ENCODE results near the gene STK32C.
"Not testable (repeated sequence)": the region's sequence is repeated elsewhere in the genome, so short reads cannot be mapped to it uniquely, and the experiment has no call there.

STK32C gene

DNA sequence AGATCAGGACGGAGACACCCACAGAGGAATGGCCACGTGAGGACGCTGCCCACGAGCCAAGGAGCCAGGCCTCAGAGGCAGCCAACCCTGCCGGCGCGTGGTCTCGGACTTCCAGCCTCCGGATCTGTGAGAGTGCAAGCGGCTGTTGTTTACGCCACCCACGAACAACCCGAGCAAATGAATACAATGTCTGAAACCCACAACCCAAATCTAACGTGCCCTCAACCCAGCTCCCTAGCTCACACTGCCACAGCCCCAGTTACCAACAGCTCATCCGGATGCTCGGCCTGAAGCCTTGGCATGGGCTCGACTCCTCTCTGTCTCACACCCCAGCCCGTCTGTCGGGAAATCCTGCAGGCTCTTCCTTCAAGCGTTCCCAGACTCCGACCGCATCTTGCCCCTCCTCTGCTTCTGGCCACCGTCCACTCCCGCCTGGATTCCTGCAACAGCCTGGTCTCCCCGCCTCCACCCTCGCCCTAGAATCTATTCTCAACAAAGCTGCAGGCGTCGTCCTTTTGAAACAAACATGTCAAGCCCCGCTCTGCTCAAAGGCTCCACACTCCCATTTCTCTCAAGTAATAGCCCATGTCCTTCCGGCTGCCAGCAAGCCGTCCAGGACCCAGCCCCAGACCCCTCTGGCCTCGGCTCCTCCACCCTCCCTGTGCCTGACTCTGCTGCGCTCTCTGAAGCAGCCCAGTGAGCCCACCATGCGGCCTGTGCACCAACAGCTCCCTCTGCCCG lies 35.3 kb downstream of the STK32C start:
- peaks cover 4% of the 10 kb centered on the region for H3K36me3 Mint-ChIP-seq (ENCODE audit: low read depth)
- TF ChIP-seq, protein P1, sequence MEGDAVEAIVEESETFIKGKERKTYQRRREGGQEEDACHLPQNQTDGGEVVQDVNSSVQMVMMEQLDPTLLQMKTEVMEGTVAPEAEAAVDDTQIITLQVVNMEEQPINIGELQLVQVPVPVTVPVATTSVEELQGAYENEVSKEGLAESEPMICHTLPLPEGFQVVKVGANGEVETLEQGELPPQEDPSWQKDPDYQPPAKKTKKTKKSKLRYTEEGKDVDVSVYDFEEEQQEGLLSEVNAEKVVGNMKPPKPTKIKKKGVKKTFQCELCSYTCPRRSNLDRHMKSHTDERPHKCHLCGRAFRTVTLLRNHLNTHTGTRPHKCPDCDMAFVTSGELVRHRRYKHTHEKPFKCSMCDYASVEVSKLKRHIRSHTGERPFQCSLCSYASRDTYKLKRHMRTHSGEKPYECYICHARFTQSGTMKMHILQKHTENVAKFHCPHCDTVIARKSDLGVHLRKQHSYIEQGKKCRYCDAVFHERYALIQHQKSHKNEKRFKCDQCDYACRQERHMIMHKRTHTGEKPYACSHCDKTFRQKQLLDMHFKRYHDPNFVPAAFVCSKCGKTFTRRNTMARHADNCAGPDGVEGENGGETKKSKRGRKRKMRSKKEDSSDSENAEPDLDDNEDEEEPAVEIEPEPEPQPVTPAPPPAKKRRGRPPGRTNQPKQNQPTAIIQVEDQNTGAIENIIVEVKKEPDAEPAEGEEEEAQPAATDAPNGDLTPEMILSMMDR (IDR thresholded peaks at IDR 0.05) = no peak
- H3K4me3 Mint-ChIP-seq = peak overlapping the region; percentile 13
- DNase-seq = no peak
- peaks cover 46% of the 10 kb centered on the region for H3K4me1 Mint-ChIP-seq
- peaks cover 4% of the 10 kb centered on the region for H3K9me3 Mint-ChIP-seq
- H3K27ac Mint-ChIP-seq = peak overlapping the region; percentile 73
- H3K27me3 Mint-ChIP-seq (ENCODE audit: low read depth, poor library complexity) = peaks cover 4% of the 10 kb centered on the region

DNA sequence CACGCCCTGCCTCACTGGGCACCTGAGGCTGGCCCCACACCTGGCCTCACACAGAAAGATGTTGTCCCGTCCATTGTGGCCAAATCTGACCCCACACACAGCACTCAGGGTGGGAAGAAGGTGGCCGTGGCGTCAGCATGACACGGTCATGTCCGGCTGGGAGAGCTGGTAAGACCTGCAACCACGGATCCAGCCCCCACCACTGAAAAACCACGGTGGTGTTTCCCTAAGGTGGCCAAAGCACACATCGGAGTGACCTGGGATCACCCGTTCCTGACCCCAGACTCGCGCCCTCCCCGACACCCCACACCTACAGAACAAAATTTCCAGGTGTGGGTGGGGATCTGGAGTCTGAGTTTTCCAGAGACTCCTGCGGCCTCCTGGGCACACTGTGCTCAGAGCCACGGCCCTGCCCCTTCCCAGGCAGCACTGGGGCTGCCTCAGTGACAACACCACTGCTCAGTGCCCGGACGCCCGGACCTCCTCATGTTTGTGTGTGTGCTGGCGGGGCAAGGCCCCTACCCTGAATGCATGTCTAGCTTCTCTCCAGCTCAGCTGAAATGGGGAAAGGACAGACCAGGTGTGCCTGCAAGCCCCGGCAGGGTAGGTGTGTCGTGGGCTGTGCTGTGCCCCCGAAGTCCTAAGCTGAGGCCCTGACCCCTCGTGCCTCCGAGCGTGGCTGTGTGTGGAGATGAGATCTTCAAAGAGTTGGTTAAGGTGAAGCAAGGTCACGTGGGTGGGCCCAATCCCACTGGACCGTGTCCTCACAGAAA lies 36.1 kb downstream of the STK32C start:
- H3K36me3 Mint-ChIP-seq (ENCODE audit: low read depth) = peaks cover 4% of the 10 kb centered on the region
- no peak overlapping the region for H3K27ac Mint-ChIP-seq
- peaks cover 53% of the 10 kb centered on the region for H3K4me1 Mint-ChIP-seq
- no peak for DNase-seq
- TF ChIP-seq, protein P1 (IDR thresholded peaks at IDR 0.05) = no peak
- H3K27me3 Mint-ChIP-seq (ENCODE audit: low read depth, poor library complexity) = peaks cover 4% of the 10 kb centered on the region
- H3K4me3 Mint-ChIP-seq = no peak overlapping the region
- peaks cover 4% of the 10 kb centered on the region for H3K9me3 Mint-ChIP-seq

DNA sequence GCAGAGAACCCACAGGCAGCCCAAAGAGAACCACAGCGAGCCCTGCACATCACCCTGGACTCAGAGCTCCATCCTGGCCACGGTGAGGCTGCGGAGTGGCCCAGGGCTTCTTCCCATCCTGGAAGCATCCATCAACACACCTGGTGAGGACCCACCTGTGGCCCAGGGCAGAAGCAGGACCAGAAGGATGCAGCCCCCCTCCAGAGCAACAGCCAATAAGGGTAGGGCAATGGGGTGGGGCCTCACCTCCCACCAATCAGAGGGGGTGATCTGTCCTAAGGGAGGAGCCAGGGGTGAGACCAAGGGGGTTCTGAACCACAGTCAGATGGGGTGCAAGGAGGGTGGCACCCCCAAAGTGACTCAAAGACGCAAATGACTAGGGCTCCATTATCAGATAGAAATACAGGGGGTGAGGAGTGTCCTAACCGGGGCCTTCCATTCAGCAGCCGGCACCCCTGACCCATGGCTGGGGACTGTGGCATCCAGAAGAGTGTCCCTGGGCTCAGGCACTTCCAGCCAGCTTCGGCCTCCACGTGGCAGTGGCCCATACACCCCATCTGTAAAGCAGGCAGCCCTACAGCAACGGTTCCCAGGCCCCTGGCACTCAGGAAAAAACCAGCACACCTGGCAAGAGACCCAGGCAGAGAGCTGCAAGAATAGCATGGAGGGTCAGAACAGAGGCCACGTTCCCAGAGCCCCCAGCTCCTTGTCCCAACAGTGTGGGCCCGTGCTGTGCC lies 36.9 kb downstream of the STK32C start:
- TF ChIP-seq, protein P1 (IDR thresholded peaks at IDR 0.05) = no peak
- Mint-ChIP-seq H3K9me3 (peaks cover 4% of the 10 kb centered on the region), H3K4me3 (no peak overlapping the region), H3K36me3 (ENCODE audit: low read depth) (peaks cover 4% of the 10 kb centered on the region), H3K27ac (no peak overlapping the region), H3K27me3 (ENCODE audit: low read depth, poor library complexity) (peaks cover 8% of the 10 kb centered on the region), H3K4me1 (peaks cover 61% of the 10 kb centered on the region)
- no peak for DNase-seq

DNA sequence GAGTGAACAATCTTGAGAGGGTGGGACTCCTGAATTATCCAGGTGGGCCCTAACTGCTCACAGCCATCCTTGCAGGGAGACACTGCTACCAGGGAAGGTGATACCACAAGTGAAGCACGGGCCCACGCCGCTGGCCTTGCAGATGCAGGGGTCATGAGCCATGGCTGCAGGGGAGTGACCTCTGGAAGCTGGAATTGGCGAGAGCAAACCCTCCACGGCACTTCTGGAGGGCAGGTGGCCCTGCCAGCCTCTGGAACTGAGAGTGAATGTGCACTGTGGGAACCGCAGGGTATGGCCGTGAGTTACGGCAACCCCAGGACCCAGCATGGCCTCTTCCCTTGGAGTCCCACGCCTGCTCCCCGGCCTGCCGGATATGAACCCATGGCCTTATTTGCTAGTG lies 37.5 kb downstream of the STK32C start:
- H3K4me3 Mint-ChIP-seq = no peak overlapping the region
- H3K36me3 Mint-ChIP-seq (ENCODE audit: low read depth) = peaks cover 4% of the 10 kb centered on the region
- TF ChIP-seq, protein P1 (IDR thresholded peaks at IDR 0.05) = no peak
- no peak for DNase-seq
- peaks cover 12% of the 10 kb centered on the region for H3K27me3 Mint-ChIP-seq (ENCODE audit: low read depth, poor library complexity)
- H3K9me3 Mint-ChIP-seq = peaks cover 4% of the 10 kb centered on the region
- H3K27ac Mint-ChIP-seq = no peak overlapping the region
- peaks cover 67% of the 10 kb centered on the region for H3K4me1 Mint-ChIP-seq

DNA sequence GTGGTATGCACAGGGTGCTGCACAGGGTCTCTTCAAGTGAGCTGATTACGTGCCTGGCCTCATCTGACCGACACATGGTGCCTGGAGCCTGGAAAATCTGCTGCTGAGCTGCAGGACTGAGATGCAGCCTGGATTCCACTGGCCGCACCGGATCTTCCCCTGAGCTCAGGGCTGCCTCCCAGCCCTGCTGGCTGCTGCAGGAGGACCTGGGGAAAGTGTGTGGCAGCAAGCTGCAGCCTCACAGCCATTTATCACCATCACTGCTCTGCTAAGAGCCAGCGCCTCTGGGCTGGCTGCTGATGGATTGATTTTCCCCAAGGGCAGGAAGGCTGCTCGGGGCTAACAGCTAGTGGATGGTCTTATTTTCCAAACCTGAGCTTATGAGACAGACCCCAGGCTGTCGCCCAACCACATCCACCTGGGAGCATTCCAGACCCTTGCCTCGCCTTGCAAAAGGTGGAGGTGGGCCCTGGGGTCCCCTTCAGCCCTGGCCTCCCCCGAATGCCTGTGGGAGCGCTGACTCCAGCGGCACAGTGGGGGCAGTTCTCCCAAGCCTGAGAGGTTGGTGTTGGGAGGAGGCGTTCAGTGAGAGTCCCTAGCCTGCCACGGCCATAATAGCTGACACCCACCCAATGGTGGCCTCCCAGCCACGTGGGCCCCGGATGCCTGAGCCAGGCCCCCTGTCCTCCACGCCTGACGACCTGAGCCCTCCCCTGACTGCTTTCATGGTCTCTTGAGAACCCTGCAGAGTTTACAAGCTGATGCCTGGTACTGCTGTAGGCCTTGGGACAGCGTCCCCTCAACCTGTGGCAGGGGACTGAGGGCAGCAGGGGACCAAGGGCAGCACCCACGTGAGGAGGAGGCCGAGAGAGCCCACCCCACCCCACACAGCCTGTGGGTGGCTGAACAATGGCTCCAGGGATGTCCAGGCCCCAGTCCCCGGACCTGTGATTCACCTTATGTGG lies 38.2 kb downstream of the STK32C start:
- Mint-ChIP-seq H3K9me3 (peaks cover 4% of the 10 kb centered on the region), H3K27ac (no peak overlapping the region), H3K4me3 (no peak overlapping the region), H3K4me1 (peaks cover 74% of the 10 kb centered on the region), H3K36me3 (ENCODE audit: low read depth) (peaks cover 4% of the 10 kb centered on the region), H3K27me3 (ENCODE audit: low read depth, poor library complexity) (peaks cover 12% of the 10 kb centered on the region)
- DNase-seq = no peak
- TF ChIP-seq, protein P1 (IDR thresholded peaks at IDR 0.05) = no peak

DNA sequence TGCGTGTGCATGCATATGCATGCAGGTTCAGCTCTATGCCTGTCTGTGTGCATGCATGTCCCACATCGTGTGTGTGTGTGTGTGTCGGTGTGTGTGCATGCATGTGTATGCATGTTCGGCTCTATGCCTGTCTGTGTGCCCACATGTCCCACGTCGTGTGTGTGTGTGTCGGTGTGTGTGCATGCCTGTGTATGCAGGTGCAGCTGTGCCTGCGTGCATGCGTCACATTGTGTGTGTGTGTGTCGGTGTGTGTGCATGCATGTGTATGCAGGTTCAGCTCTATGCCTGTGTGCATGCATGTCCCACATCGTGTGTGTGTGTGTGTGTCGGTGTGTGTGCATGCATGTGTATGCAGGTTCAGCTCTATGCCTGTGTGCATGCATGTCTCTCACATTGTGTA lies 39.8 kb downstream of the STK32C start:
- H3K9me3 Mint-ChIP-seq; DNase-seq; H3K4me3 Mint-ChIP-seq; H3K27ac Mint-ChIP-seq; H3K36me3 Mint-ChIP-seq (ENCODE audit: low read depth): not testable (repeated sequence)
- Mint-ChIP-seq H3K27me3 (ENCODE audit: low read depth, poor library complexity) (peaks cover 12% of the 10 kb centered on the region), H3K4me1 (peaks cover 80% of the 10 kb centered on the region)

All from nephron progenitor cell (in vitro differentiated cells).